A673 (cell line): ENCODE results near the gene CCNL1. TPM values are rescaled to one million over a fixed set of nuclear protein-coding genes. Genes with fewer than 3 reads are reported as not detected.

Experiments used
- BruUV-seq: library from RNA; stranded (reverse); fragments of 400-500 nt; replicated peaks from 2 replicates; lab custom pipeline; 2021; lab: Mats Ljungman, UMichigan
- CTCF ChIA-PET: fragments of 300-600 bp; sonication (Branson Sonifier 250); formaldehyde crosslinking; loops from one replicate; lab custom pipeline; 2022; ENCODE audit warnings: antibody characterized with exemption; lab: Charles Lee
- POLR2A ChIA-PET: fragments of 300-600 bp; sonication (Branson Sonifier 250); formaldehyde crosslinking; loops from one replicate; lab custom pipeline; 2022; ENCODE audit warnings: antibody characterized with exemption; ENCODE audit not compliant: low non-redundant PET; lab: Charles Lee
- DNase-seq: peaks from one replicate; pipeline ENCODE4 v3.0.0-alpha.2; 2015; ENCODE audit warnings: low spot score
- H3K27ac ChIP-seq: fragments of 200-600 bp; sonication (generic); 2 replicates; pipeline ENCODE4 v1.5.1; 2016; ENCODE audit warnings: mixed run types, low read depth, mild to moderate bottlenecking, mixed read lengths, antibody characterized with exemption, low read length; ENCODE audit not compliant: poor library complexity, severe bottlenecking
- H3K27me3 ChIP-seq: fragments of 200-600 bp; sonication (generic); replicated peaks from 2 replicates; pipeline ENCODE4 v1.6.1; 2017; ENCODE audit warnings: mixed run types, low read depth, mild to moderate bottlenecking, mixed read lengths, antibody characterized with exemption, low read length; ENCODE audit not compliant: insufficient read depth, poor library complexity
- H3K36me3 ChIP-seq: fragments of 200-600 bp; sonication (generic); 2 replicates; pipeline ENCODE4 v1.6.1; 2016; ENCODE audit warnings: mixed run types, mild to moderate bottlenecking, mixed read lengths, antibody characterized with exemption, low read length; ENCODE audit not compliant: insufficient read depth, poor library complexity, severe bottlenecking
- H3K4me1 ChIP-seq: fragments of 200-600 bp; sonication (generic); 2 replicates; pipeline ENCODE4 v1.6.1; 2017; ENCODE audit warnings: mixed run types, mild to moderate bottlenecking, mixed read lengths, antibody characterized with exemption, low read length; ENCODE audit not compliant: insufficient read depth, poor library complexity, severe bottlenecking
- H3K4me3 ChIP-seq: fragments of 200-600 bp; sonication (generic); 2 replicates; pipeline ENCODE4 v1.5.1; 2016; ENCODE audit warnings: low read depth, mixed run types, mild to moderate bottlenecking, mixed read lengths, low read length; ENCODE audit not compliant: poor library complexity, severe bottlenecking
- H3K9me3 ChIP-seq: fragments of 200-600 bp; sonication (generic); 2 replicates; pipeline ENCODE4 v1.6.1; 2016; ENCODE audit warnings: mixed run types, low read depth, mild to moderate bottlenecking, mixed read lengths, antibody characterized with exemption, low read length; ENCODE audit not compliant: poor library complexity, severe bottlenecking
- CTCF ChIP-seq: fragments of 300-800, 200-600 bp; sonication (generic); conservative IDR thresholded peaks from 2 replicates; pipeline ENCODE4 v1.5.1; 2017; ENCODE audit warnings: low read depth, mild to moderate bottlenecking, antibody characterized with exemption, low read length, moderate library complexity, mixed read lengths
- EZH2 ChIP-seq: fragments of 200-600 bp; sonication (generic); IDR thresholded peaks from 2 replicates; pipeline ENCODE4 v1.6.1; 2017; ENCODE audit warnings: borderline replicate concordance, low read depth, mild to moderate bottlenecking, mixed read lengths, antibody characterized with exemption, low read length; ENCODE audit not compliant: poor library complexity, severe bottlenecking
- intact Hi-C: fragments of 100-400 bp; cut with micrococcal nuclease; formaldehyde crosslinking; loops from one replicate; pipeline ENCODE4 v1.10.0; 2022; ENCODE audit not compliant: unreplicated experiment
- total RNA-seq: library from RNA; stranded (reverse); gene quantifications from 2 replicates; pipeline ENCODE4 v1.2.3, GENCODE V29; 2021

Gene CCNL1
- total RNA-seq, 1 experiment from 2014 or later: 101 TPM

DNA sequence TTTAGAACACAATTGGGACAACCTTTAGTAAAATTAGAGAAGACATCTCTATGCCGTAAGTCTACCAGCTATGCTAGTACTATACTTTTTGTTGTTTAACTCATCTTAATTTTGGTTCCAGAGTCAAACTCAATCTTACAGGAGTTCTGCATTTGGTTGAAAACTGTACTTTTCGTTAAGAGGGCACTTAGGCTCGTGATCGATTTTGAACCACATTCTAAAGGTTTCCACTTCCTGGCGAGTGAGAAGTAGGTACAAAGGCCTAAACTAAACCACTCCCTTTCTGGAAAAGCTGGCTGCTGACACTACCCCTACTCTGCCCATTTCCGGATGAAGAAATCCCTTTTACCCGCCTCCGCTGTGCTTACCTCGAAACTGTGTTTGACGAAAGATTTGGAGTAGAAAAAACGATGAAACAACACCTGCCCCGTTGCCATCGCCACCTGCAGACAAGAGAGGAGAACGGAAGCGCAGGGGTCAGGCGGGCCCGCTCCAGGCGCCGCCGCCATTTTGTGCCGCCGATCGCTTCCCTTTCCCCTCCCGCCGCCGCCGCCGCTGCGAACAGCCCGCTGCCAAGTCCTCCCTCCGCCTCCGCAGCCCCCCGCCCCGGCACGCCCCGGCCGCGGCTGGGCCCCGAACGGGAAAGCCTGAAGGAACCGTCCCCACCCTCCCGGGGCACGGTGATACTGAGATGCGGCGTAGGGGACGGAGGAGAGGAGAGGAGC, 748 bp downstream of the CCNL1 start:
- Histone ChIP-seq H3K36me3 (peaks cover 50% of the 10 kb centered on the region), H3K4me3 (peak overlapping the region; percentile 84), H3K4me1 (peaks cover 53% of the 10 kb centered on the region), H3K9me3 (no peaks in the 10 kb centered on the region), H3K27me3 (no peaks in the 10 kb centered on the region), H3K27ac (peak overlapping the region; percentile 97)
- ChIA-PET CTCF (interaction anchor here (1.0 kb wide), 1 partner anchor 649 kb away, joined by 3 read pairs; no protein-coding TSS in a partner anchor), POLR2A (interaction anchor here (2.5 kb wide), 1 partner anchor 15 kb away, joined by 21 read pairs; no protein-coding TSS in a partner anchor)
- intact Hi-C loops: no loop called here
- DNase-seq: peak; percentile 73
- BruUV-seq: no TSS peak
- 0 out of 2 replicates have a peak, but pooled peaks have one; percentile 21 for TF ChIP-seq CTCF
- no peak for TF ChIP-seq EZH2

DNA sequence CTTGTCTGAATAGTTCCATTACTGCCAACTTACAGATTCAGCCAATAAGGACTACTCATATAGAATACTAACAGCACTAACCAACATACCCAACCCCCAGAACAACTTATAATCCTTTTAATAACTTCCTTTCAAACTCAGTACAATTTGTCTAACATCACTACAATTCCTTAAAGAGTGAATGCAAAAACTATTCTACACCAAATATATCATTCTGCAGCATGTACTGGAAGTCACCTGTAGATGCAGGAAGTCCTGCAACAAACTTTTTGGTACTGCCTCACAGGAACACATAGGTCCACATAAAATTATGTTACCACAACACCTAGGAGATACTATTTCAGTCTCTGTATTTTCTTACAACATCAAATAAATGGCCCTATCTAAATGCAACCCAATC, 2.1 kb downstream of the CCNL1 start:
- Histone ChIP-seq H3K4me1 (peaks cover 55% of the 10 kb centered on the region), H3K4me3 (peak overlapping the region; percentile 84), H3K36me3 (peaks cover 64% of the 10 kb centered on the region), H3K27me3 (no peaks in the 10 kb centered on the region), H3K9me3 (no peaks in the 10 kb centered on the region), H3K27ac (no peak overlapping the region)
- TF ChIP-seq EZH2: no peak
- TF ChIP-seq CTCF: no peak
- intact Hi-C loops: no loop called here
- POLR2A ChIA-PET: no interaction called here
- CTCF ChIA-PET: no interaction called here
- BruUV-seq: no TSS peak
- DNase-seq: no peak

DNA sequence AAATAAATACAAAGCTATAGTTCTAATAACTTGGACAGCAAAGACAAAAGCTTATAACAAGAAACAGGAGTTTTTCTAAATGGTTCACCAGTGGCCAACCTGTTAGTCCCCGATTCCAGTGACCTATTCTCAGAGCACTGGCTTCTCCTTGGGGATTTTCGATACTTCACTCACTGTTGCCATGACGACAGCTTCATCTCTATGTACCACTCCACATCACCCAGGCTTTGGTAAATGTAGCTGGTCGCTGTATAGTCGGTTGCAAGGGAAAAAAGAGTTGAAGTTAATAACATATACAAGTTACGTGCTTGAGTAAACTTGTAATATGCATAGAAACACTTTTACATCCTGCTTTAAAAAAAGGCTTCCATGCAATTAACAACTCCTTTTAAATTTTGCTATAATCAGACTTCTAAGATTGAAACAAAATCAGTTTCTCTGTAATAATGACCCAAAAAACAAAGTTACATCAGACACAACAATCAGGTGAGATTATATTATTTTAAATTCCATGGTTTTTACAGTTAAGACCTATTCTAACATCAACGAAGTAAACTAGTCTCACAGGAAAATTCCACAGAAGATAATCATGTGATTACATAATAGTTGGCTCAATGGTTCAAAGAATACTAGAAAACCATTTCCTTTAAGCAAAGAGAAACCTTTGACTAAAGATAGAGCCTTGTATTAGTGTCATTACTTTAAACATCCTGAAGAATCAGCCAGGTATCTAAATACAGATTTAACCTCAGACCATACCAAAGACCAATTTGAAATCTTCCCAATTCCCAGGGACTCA, 2.9 kb downstream of the CCNL1 start:
- H3K4me1 ChIP-seq: peaks cover 55% of the 10 kb centered on the region
- H3K4me3 ChIP-seq: peak overlapping the region; percentile 84
- no peak for TF ChIP-seq EZH2
- TF ChIP-seq CTCF: no peak
- no peak overlapping the region for H3K27ac ChIP-seq
- H3K27me3 ChIP-seq: no peaks in the 10 kb centered on the region
- no peaks in the 10 kb centered on the region for H3K9me3 ChIP-seq
- DNase-seq: peak; percentile 38
- CTCF ChIA-PET: no interaction called here
- POLR2A ChIA-PET: no interaction called here
- intact Hi-C loops: no loop called here
- H3K36me3 ChIP-seq: peaks cover 72% of the 10 kb centered on the region
- no TSS peak for BruUV-seq
